Activated CD8-positive, alpha-beta memory T cell treated with anti-CD3 and anti-CD28 coated beads for 48 hours (primary cell): ENCODE data around the gene PKNOX1.
A peak's percentile ranks its signal among the peaks of the same experiment; 100 is the strongest.
"Not testable (repeated sequence)": the region's sequence is repeated elsewhere in the genome, so short reads cannot be mapped to it uniquely, and the experiment has no call there.

Experiments
- DNase-seq, 3 experiments: peaks; one replicate each; pipeline ENCODE4 v3.0.0-alpha.2; 2020; ENCODE audit warnings: low read depth in 2 of 3, low spot score in 2 of 3

The PKNOX1 gene

GRCh38 chr21:42973991-42974831 is at the start of gene PKNOX1:
Gene PKNOX1 (plus strand): TSS chr21:42974562. CDS start chr21:43004382, 29,820 bp downstream.
- peak; percentile 91 to 99 (median 94) for DNase-seq

GRCh38 chr21:42925114-42925926 is 49.0 kb upstream of the PKNOX1 start, which contains the start of gene ERVH48-1:
Gene ERVH48-1 (minus strand): TSS chr21:42925630. CDS start chr21:42919006, 6,624 bp downstream.
- DNase-seq, result no peak

- DNase-seq, result not testable (repeated sequence)
These were observed 46.7 kb upstream of the PKNOX1 start for GRCh38 chr21:42927474-42928200.

- DNase-seq, result no peak
These were observed 44.4 kb upstream of the PKNOX1 start for GRCh38 chr21:42929969-42930368.

- no peak for DNase-seq
These were observed 42.7 kb upstream of the PKNOX1 start for GRCh38 chr21:42931560-42932235.

GRCh38 chr21:42932378-42933136 is 41.8 kb upstream of the PKNOX1 start:
- not testable (repeated sequence) for DNase-seq

GRCh38 chr21:42933137-42933970 is 41.0 kb upstream of the PKNOX1 start:
- not testable (repeated sequence) for DNase-seq

GRCh38 chr21:42933973-42934372 is 40.4 kb upstream of the PKNOX1 start:
- not testable (repeated sequence) for DNase-seq

- DNase-seq, result not testable (repeated sequence)
These were observed 38.0 kb upstream of the PKNOX1 start for GRCh38 chr21:42936360-42936759.

GRCh38 chr21:42937034-42937940 is 37.1 kb upstream of the PKNOX1 start:
- DNase-seq, result not testable (repeated sequence)

- DNase-seq, result no peak
These were observed 36.3 kb upstream of the PKNOX1 start for GRCh38 chr21:42937960-42938605.

GRCh38 chr21:42938606-42938995 is 35.8 kb upstream of the PKNOX1 start:
- DNase-seq, result not testable (repeated sequence)

- DNase-seq, result no peak
These were observed 34.6 kb upstream of the PKNOX1 start for GRCh38 chr21:42939582-42940413.

- no peak for DNase-seq
These were observed 32.7 kb upstream of the PKNOX1 start for GRCh38 chr21:42941696-42942085.

- no peak for DNase-seq
These were observed 32.1 kb upstream of the PKNOX1 start for GRCh38 chr21:42942244-42942643.

GRCh38 chr21:42949094-42949755 is 25.1 kb upstream of the PKNOX1 start:
- DNase-seq, result not testable (repeated sequence)
